H1 (cell line): Measurements from ENCODE around the gene GBP2.

ENCODE experiments used
- ASH2L ChIP-seq: fragments of 200-600, 300-600 bp; sonication (generic); IDR thresholded peaks from one replicate; pipeline ENCODE4 v1.7.1; 2017; ENCODE audit warnings: low read length
- BRCA1 ChIP-seq: IDR thresholded peaks from 2 replicates; pipeline ENCODE4 v1.6.1; 2012; ENCODE audit warnings: low read depth, low read length, improper control_type of control experiment
- CEBPB ChIP-seq: IDR thresholded peaks from 2 replicates; pipeline ENCODE4 v1.6.1; 2012; ENCODE audit warnings: low read depth, low read length
- CHD1 ChIP-seq: IDR thresholded peaks from 2 replicates; pipeline ENCODE4 v1.6.1; 2012; ENCODE audit warnings: low read depth, low read length, improper control_type of control experiment
- CREB1 ChIP-seq: IDR thresholded peaks from 2 replicates; pipeline ENCODE4 v1.6.1; 2012; ENCODE audit warnings: inconsistent platforms
- JUND ChIP-seq: IDR thresholded peaks from 2 replicates; pipeline ENCODE4 v1.6.1; 2011; ENCODE audit warnings: mild to moderate bottlenecking, improper control_type of control experiment, low read length
- MAX ChIP-seq: IDR thresholded peaks from 2 replicates; pipeline ENCODE4 v1.6.1; 2012; ENCODE audit warnings: inconsistent platforms
- POLR2A ChIP-seq, 2 experiments: IDR thresholded peaks; 1 replicate in 1 of 2; 2 replicates in 1 of 2; pipeline ENCODE4 v1.6.1; 2011; ENCODE audit warnings: low read depth in 2 of 2, low read length in 2 of 2, mild to moderate bottlenecking in 2 of 2; ENCODE audit errors: control extremely low read depth in 1 of 2
- RAD21 ChIP-seq, 2 experiments: IDR thresholded peaks in 1 of 2; conservative IDR thresholded peaks in 1 of 2; 2 replicates each; pipeline ENCODE4 v1.6.1; 2011; ENCODE audit warnings: low read depth in 2 of 2, low read length in 2 of 2, improper control_type of control experiment in 1 of 2, inconsistent platforms in 1 of 2, mild to moderate bottlenecking in 1 of 2, moderate library complexity in 1 of 2
- SAP30 ChIP-seq: fragments of 300-600 bp; sonication (generic); IDR thresholded peaks from 2 replicates; pipeline ENCODE4 v1.7.1; 2012; ENCODE audit warnings: low read length, moderate library complexity, mild to moderate bottlenecking, inconsistent platforms; ENCODE audit not compliant: insufficient read depth, insufficient replicate concordance
- SIX5 ChIP-seq: IDR thresholded peaks from 2 replicates; pipeline ENCODE4 v1.6.1; 2011; ENCODE audit warnings: mild to moderate bottlenecking, low read depth, low read length
- SUZ12 ChIP-seq: fragments of 200-600 bp; sonication (generic); IDR thresholded peaks from 2 replicates; pipeline ENCODE4 v1.6.1; 2012; ENCODE audit warnings: mild to moderate bottlenecking, inconsistent platforms, low read length, moderate library complexity, mixed read lengths
- TBP ChIP-seq: IDR thresholded peaks from 2 replicates; pipeline ENCODE4 v1.6.1; 2011; ENCODE audit warnings: low read depth, low read length, improper control_type of control experiment
- TF ChIP-seq, protein P1 (sequence below), 3 experiments: IDR thresholded peaks; 1 replicate in 2 of 3; 2 replicates in 1 of 3; pipeline versions ENCODE4 v1.5.1 to v1.6.1; 2011; ENCODE audit warnings: low read length in 3 of 3, mild to moderate bottlenecking in 3 of 3, inconsistent platforms in 2 of 3, low read depth in 1 of 3, moderate library complexity in 1 of 3; ENCODE audit not compliant: insufficient read depth in 1 of 3; ENCODE audit errors: control extremely low read depth in 1 of 3

- no peak for TF ChIP-seq POLR2A (IDR thresholded peaks at IDR 0.05; ENCODE audit: control extremely low read depth in 1 of 2, low read depth in 2 of 2, low read length in 2 of 2)
- TF ChIP-seq, protein P1, sequence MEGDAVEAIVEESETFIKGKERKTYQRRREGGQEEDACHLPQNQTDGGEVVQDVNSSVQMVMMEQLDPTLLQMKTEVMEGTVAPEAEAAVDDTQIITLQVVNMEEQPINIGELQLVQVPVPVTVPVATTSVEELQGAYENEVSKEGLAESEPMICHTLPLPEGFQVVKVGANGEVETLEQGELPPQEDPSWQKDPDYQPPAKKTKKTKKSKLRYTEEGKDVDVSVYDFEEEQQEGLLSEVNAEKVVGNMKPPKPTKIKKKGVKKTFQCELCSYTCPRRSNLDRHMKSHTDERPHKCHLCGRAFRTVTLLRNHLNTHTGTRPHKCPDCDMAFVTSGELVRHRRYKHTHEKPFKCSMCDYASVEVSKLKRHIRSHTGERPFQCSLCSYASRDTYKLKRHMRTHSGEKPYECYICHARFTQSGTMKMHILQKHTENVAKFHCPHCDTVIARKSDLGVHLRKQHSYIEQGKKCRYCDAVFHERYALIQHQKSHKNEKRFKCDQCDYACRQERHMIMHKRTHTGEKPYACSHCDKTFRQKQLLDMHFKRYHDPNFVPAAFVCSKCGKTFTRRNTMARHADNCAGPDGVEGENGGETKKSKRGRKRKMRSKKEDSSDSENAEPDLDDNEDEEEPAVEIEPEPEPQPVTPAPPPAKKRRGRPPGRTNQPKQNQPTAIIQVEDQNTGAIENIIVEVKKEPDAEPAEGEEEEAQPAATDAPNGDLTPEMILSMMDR (IDR thresholded peaks at IDR 0.05; ENCODE audit: control extremely low read depth in 1 of 3, insufficient read depth in 1 of 3, low read depth in 1 of 3, low read length in 3 of 3): no peak
- TF ChIP-seq MAX: no peak
- TF ChIP-seq SAP30: no peak
- TF ChIP-seq JUND: no peak
- TF ChIP-seq TBP: no peak
- TF ChIP-seq CEBPB: no peak
- TF ChIP-seq SUZ12: no peak
- TF ChIP-seq RAD21 (IDR thresholded peaks at IDR 0.05 in 1 of 2, conservative IDR thresholded peaks at IDR 0.05 in 1 of 2; ENCODE audit: low read depth in 2 of 2, low read length in 2 of 2): no peak
- no peak for TF ChIP-seq ASH2L
- no peak for TF ChIP-seq BRCA1
- no peak for TF ChIP-seq CREB1
- no peak for TF ChIP-seq CHD1
- no peak for TF ChIP-seq SIX5
Observed at GRCh38 chr1:89125240-89125912, 538 bp downstream of the GBP2 start.
